Astrocyte (in vitro differentiated cells and primary cell): Measurements from ENCODE around the gene CRHR2. TPM values are rescaled to one million over a fixed set of nuclear protein-coding genes. Genes with fewer than 3 reads are reported as not detected.

Experiments
- DNase-seq: peaks from one replicate; pipeline ENCODE4 v3.0.0-alpha.2; 2010; ENCODE audit warnings: low read depth
- FAIRE-seq: peaks from 2 replicates; lab custom pipeline; 2011; peaks lifted over from hg19 to GRCh38; lab: Jason Lieb, UNC
- H2AFZ ChIP-seq: 2 replicates; pipeline ENCODE4 v1.6.0; 2012; ENCODE audit warnings: low read depth, low read length, inconsistent platforms
- H3K27ac ChIP-seq: 2 replicates; pipeline ENCODE4 v1.5.1; 2011; ENCODE audit warnings: low read depth, low read length, inconsistent platforms
- H3K27me3 ChIP-seq: 2 replicates; pipeline ENCODE4 v1.6.0; 2011; ENCODE audit warnings: low read length, inconsistent platforms; ENCODE audit not compliant: insufficient read depth
- H3K36me3 ChIP-seq: 2 replicates; pipeline ENCODE4 v1.5.1; 2011; ENCODE audit warnings: low read length, inconsistent platforms; ENCODE audit not compliant: insufficient read depth
- H3K4me1 ChIP-seq: 2 replicates; pipeline ENCODE4 v1.5.1; 2011; ENCODE audit warnings: low read length, inconsistent platforms; ENCODE audit not compliant: insufficient read depth
- H3K4me2 ChIP-seq: 2 replicates; pipeline ENCODE4 v1.6.0; 2012; ENCODE audit warnings: low read length, inconsistent platforms
- H3K4me3 ChIP-seq: 2 replicates; pipeline ENCODE4 v1.5.1; 2011; ENCODE audit warnings: low read depth, mild to moderate bottlenecking, low read length, inconsistent platforms; ENCODE audit not compliant: insufficient read depth
- H3K79me2 ChIP-seq: 2 replicates; pipeline ENCODE4 v1.6.0; 2012; ENCODE audit warnings: mild to moderate bottlenecking, low read length, inconsistent platforms; ENCODE audit not compliant: insufficient read depth
- H3K9ac ChIP-seq: 2 replicates; pipeline ENCODE4 v1.6.0; 2012; ENCODE audit warnings: mild to moderate bottlenecking, low read length, inconsistent platforms
- H3K9me3 ChIP-seq: 2 replicates; pipeline ENCODE4 v1.5.1; 2012; ENCODE audit warnings: low read depth, mild to moderate bottlenecking, low read length, inconsistent platforms; ENCODE audit not compliant: insufficient read depth
- H4K20me1 ChIP-seq: 2 replicates; pipeline ENCODE4 v1.6.0; 2012; ENCODE audit warnings: low read length, inconsistent platforms; ENCODE audit not compliant: insufficient read depth
- H3K27ac Mint-ChIP-seq: one replicate; pipeline ENCODE4 v1.8.0; 2021; ENCODE audit warnings: mild to moderate bottlenecking, mixed read lengths; ENCODE audit not compliant: unreplicated experiment
- H3K27me3 Mint-ChIP-seq: one replicate; pipeline ENCODE4 v1.8.0; 2021; ENCODE audit warnings: low read depth, mixed read lengths; ENCODE audit not compliant: unreplicated experiment
- H3K36me3 Mint-ChIP-seq: one replicate; pipeline ENCODE4 v1.8.0; 2021; ENCODE audit warnings: low read depth, mixed read lengths; ENCODE audit not compliant: unreplicated experiment
- H3K4me1 Mint-ChIP-seq: one replicate; pipeline ENCODE4 v1.8.0; 2021; ENCODE audit warnings: low read depth, mixed read lengths; ENCODE audit not compliant: unreplicated experiment
- H3K4me3 Mint-ChIP-seq: one replicate; pipeline ENCODE4 v1.8.0; 2021; ENCODE audit warnings: mild to moderate bottlenecking, moderate library complexity, mixed read lengths; ENCODE audit not compliant: unreplicated experiment
- H3K9me3 Mint-ChIP-seq: one replicate; pipeline ENCODE4 v1.8.0; 2021; ENCODE audit warnings: mild to moderate bottlenecking, mixed read lengths; ENCODE audit not compliant: unreplicated experiment
- CTCF ChIP-seq: IDR thresholded peaks from 2 replicates; pipeline ENCODE4 v1.5.1; 2011; ENCODE audit warnings: low read depth, mild to moderate bottlenecking, inconsistent platforms, low read length, moderate library complexity; ENCODE audit not compliant: insufficient read depth
- EZH2 ChIP-seq: IDR thresholded peaks from 2 replicates; pipeline ENCODE4 v1.6.1; 2012; ENCODE audit warnings: mild to moderate bottlenecking, low read length, inconsistent platforms; ENCODE audit not compliant: insufficient read depth
- total RNA-seq: library from RNA; stranded (reverse); gene quantifications from 2 replicates; pipeline ENCODE4 v1.2.1, GENCODE V29; 2021

The CRHR2 gene
- total RNA-seq, 1 donor from 2014 or later: not detected

GRCh38 chr7:30654296-30655090, 27.8 kb downstream of the CRHR2 start:
- no peaks in the 10 kb centered on the region for H3K79me2 ChIP-seq
- H3K4me3 ChIP-seq: no peak overlapping the region
- H3K27me3 ChIP-seq: no peaks in the 10 kb centered on the region
- H3K4me1 ChIP-seq: no peaks in the 10 kb centered on the region
- DNase-seq (no peak), FAIRE-seq (no peak)
- Mint-ChIP-seq H3K27me3 (peaks cover 15% of the 10 kb centered on the region), H3K4me1 (peaks cover 5% of the 10 kb centered on the region), H3K9me3 (no peaks in the 10 kb centered on the region), H3K27ac (no peak overlapping the region), H3K36me3 (peaks cover 9% of the 10 kb centered on the region), H3K4me3 (peak overlapping the region; percentile 64)
- H4K20me1 ChIP-seq: no peaks in the 10 kb centered on the region
- no peak for TF ChIP-seq CTCF
- TF ChIP-seq EZH2: no peak
- H3K4me2 ChIP-seq: no peak overlapping the region
- no peak overlapping the region for H2AFZ ChIP-seq
- H3K36me3 ChIP-seq: no peaks in the 10 kb centered on the region
- H3K9me3 ChIP-seq: no peaks in the 10 kb centered on the region
- no peak overlapping the region for H3K27ac ChIP-seq
- H3K9ac ChIP-seq: no peak overlapping the region

- H3K4me3 ChIP-seq: no peak overlapping the region
- no peak for TF ChIP-seq EZH2
- no peak for TF ChIP-seq CTCF
- DNase-seq (no peak), FAIRE-seq (no peak)
- no peak overlapping the region for H3K27ac ChIP-seq
- no peaks in the 10 kb centered on the region for H3K79me2 ChIP-seq
- H3K9ac ChIP-seq: no peak overlapping the region
- H3K4me1 ChIP-seq: no peaks in the 10 kb centered on the region
- Mint-ChIP-seq H3K9me3 (no peaks in the 10 kb centered on the region), H3K27ac (no peak overlapping the region), H3K27me3 (peaks cover 15% of the 10 kb centered on the region), H3K4me1 (no peaks in the 10 kb centered on the region), H3K4me3 (no peak overlapping the region), H3K36me3 (peaks cover 11% of the 10 kb centered on the region)
- H2AFZ ChIP-seq: no peak overlapping the region
- no peaks in the 10 kb centered on the region for H3K27me3 ChIP-seq
- H4K20me1 ChIP-seq: no peaks in the 10 kb centered on the region
- no peaks in the 10 kb centered on the region for H3K9me3 ChIP-seq
- no peaks in the 10 kb centered on the region for H3K36me3 ChIP-seq
- no peak overlapping the region for H3K4me2 ChIP-seq
These were observed 29.3 kb downstream of the CRHR2 start for GRCh38 chr7:30652698-30653641.
